Cardiac fibroblast (primary cell): ENCODE results near the gene YIPF6.
A peak's percentile ranks its signal among the peaks of the same experiment; 100 is the strongest.
"Not testable (repeated sequence)": the region's sequence is repeated elsewhere in the genome, so short reads cannot be mapped to it uniquely, and the experiment has no call there.

ENCODE experiments used
- DNase-seq, 2 donors: peaks; one replicate each; pipeline versions ENCODE4 v3.0.0 to v3.0.0-alpha.2; 2010; ENCODE audit warnings: low read depth in 2 of 2
- H3K4me3 ChIP-seq, 2 donors: replicated peaks in 1 of 2; 1 replicate in 1 of 2; 2 replicates in 1 of 2; pipeline ENCODE4 v1.5.1; 2011; ENCODE audit warnings: low read depth in 2 of 2, low read length in 2 of 2, mild to moderate bottlenecking in 2 of 2, moderate library complexity in 1 of 2
- CTCF ChIP-seq: IDR thresholded peaks from one replicate; pipeline ENCODE4 v1.5.1; 2011; ENCODE audit warnings: low read depth, mild to moderate bottlenecking, low read length, inconsistent platforms

YIPF6 gene

GRCh38 chrX:68462197-68462596 is 36.7 kb upstream of the YIPF6 start:
- DNase-seq = peak; percentile 33 to 59
- no peak for TF ChIP-seq CTCF
- no peak overlapping the region for H3K4me3 ChIP-seq

GRCh38 chrX:68462653-68463052 is 36.2 kb upstream of the YIPF6 start:
- TF ChIP-seq CTCF = peak; percentile 27
- H3K4me3 ChIP-seq = no peak overlapping the region
- DNase-seq = peak; percentile 64 to 68

GRCh38 chrX:68463880-68464279 is 35.0 kb upstream of the YIPF6 start:
- DNase-seq = no peak
- no peak overlapping the region for H3K4me3 ChIP-seq
- TF ChIP-seq CTCF = no peak

- no peak for TF ChIP-seq CTCF
- no peak for DNase-seq
- H3K4me3 ChIP-seq = no peak overlapping the region
These were observed 34.1 kb upstream of the YIPF6 start for GRCh38 chrX:68464796-68465195.

- H3K4me3 ChIP-seq = no peak overlapping the region
- no peak for TF ChIP-seq CTCF
- DNase-seq = no peak
These were observed 17.9 kb upstream of the YIPF6 start for GRCh38 chrX:68480969-68481368.

GRCh38 chrX:68486198-68486597 is 12.7 kb upstream of the YIPF6 start:
- not testable (repeated sequence) for DNase-seq

GRCh38 chrX:68487254-68487653 is 11.6 kb upstream of the YIPF6 start:
- TF ChIP-seq CTCF = no peak
- H3K4me3 ChIP-seq = no peak overlapping the region
- DNase-seq = no peak

More at GRCh38 chrX:68486198-68486597, 12.7 kb upstream of the YIPF6 start:
- not testable (repeated sequence) for H3K4me3 ChIP-seq
